Activated CD4-positive, CD25-positive, alpha-beta regulatory T cell treated with anti-CD3 and anti-CD28 coated beads, Interleukin-2, amount 50 U/mL, for 24 hours (primary cell): ENCODE results near the gene SLC6A13.

Experiments
- ATAC-seq, 2 donors: fragments of 150-1000 bp; cut with Tn5 transposase; one replicate each; pipeline ENCODE4 v1.10.0; 2021; ENCODE audit warnings: mild to moderate bottlenecking in 1 of 2, moderate library complexity in 1 of 2

SLC6A13 gene

DNA sequence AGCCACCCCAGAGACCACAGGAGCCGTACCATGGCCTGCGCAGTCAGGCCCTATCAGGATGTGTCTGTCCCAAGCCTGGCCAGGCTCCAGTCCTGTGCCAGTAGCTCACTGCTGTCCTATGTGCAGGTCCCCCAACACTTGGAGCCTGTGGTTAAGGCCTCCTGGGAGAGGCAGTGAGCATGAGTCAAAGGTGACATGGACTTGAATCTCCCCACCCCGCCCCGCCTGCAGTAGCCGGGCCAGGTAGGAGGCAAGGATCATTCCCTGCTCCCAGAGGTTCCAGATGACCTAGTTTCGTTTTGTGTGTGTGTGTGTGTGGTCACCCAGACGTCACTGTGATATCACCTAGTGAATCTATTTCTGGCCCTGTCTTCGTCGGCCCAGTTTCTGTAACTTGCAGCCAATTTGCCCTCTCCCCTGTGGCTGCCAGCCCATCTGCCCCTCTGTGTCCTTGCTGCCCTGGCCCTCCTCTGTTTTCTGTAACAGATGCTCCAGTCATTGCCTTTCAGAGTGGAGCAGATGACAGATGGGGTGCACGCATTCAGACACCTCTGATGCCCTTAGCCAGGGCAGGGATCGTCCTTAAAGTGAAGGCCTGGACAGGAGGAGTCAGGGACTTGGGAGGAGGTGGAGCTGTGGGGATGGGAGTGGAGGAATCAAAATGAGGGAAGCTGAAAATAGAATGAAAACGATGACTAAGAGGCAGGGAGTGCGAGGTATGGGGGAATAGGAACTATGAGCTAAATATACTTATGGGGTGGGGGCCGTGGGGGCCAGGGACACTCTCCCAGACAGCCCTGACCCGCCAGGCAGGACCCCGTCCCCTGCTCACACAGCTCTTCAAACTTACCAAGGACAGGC lies 86.1 kb downstream of the SLC6A13 start:
- ATAC-seq, result no peak

DNA sequence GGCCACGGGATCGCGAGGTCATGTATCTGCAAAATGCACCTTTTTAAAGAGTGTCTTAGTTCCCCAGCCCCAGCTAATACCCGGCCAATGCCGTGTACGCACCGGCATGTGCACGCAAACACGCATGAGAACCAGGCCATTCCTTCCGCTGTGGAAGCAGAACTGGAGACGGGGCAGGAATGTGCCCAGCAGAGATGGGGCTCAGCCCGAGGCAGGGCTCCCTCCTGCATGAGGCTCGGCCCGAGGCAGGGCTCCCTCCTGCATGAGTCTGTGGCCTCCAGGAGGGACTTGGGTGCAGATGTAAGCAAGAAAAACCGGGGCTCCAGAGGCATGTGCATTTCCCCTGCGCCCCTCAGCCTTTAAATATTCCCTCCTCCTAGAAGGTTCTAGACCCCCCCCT lies 86.9 kb downstream of the SLC6A13 start:
- ATAC-seq, result no peak

DNA sequence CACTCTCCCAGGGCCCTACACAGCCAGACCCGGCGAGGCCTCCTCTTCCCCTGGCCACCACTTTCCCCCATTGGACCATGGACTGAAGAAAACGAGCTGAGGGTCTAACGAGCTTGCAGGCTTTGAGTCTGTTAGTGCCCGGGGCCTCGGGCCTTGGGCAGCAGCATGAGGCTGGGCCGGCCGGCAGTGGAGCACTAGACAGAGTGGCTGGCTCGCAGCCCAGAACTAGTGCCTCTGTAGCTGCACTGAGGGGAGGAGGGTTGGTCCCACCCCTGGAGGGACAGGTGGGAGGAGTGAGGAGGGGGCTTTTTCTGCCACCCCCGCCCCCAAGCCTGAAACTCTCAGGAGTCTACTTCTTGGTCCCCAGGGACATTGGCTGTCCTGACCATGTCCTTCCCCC lies 87.4 kb downstream of the SLC6A13 start:
- ATAC-seq, result no peak

DNA sequence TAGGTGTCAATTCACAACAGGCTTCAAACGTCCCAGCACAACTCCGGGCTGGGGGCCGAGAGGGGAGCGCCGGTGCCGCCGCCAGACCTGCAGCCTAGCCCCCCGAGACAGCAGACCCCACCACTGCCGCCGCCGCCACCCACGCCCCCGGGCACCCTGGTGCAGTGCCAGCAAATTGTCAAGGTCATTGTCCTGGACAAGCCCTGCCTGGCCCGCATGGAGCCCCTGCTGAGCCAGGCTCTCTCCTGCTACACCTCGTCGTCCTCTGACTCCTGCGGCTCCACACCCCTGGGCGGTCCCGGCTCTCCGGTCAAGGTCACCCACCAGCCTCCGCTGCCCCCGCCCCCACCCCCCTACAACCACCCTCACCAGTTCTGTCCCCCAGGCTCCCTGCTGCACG lies 88.0 kb downstream of the SLC6A13 start:
- no peak for ATAC-seq

DNA sequence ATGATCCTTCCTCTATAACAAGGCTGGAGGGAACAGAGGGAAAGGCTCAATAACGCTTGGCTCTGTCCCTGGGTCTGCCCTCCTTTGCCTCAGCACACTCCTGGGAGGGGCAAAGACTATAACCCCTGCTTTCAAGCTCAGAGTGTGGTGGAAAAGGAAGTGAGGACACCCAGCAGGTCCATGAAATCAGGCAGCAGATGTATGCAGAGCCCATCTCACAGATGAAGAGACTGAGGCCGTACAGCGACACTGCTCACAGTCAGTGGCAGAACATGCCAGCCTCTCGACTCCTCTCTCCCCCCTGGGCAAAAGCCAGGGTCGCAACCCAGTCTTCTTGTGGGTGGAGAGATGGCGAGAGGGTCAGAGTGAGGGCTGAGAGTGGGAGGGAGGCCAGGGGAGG lies 88.5 kb downstream of the SLC6A13 start:
- no peak for ATAC-seq

DNA sequence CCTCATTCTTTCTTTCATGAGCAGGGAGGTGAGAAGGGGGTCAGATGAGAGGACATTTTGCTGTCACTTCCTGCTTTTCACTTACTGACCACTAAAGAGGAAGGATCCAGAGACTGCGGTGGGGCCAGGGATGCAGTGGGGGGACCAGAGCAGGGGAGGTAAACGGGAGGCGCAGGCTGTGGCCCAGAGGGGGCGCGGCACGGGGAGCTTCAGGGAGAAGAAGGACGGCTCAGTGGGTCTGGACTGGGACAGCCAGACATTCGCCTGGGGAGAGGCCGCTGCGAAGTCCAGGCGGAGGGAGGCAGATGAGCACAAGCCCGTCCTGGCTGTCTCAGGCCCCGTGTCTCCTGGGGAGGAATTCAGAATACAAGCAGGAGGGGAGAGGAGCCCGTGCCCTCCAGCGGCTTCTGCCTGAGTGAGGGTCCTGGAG lies 89.9 kb downstream of the SLC6A13 start:
- ATAC-seq, result no peak

DNA sequence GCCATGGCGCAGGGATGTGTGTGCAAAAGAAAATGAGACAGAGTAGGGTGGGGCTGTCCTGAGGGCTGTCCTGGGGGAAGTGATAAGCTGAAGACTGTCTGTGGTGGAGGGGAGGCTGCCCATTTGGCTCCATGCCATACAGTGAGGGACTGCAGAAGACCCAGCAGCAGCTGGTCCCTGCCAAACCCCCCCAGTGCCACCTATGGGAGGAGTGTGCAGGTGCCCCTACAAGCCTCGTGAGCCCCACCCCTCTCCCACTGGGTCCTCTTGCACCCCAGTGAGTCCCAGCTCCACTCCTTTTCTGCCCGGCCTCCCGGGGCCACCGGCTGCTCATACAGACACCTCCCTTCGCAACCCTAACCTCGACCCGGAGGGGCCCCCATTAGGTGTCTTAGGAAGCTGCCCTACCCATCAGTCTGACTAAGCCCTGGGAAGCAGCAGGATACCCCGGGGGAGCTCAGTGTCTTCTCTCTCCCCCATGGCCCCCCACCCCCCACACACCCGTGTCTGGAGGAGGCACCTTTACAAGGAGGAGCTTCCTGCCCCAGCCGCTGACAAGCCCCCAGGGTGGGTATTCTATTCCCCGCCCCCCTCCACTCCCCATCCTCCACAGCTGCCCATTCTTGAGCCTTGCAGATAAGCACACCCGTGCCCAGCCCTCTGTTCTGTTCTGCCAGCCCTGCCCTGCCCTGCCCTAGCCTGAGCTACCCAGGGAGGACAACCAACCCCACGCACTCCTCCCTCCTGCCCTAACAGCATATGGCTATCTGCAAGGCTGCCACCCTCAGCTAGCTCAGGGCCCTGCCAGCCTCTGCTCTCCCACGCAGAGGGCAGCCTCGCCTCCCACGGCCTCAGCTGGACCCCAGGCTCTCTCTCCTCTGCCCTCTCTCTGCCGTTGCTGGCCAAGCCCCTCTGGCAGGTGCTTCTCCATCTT lies 90.6 kb downstream of the SLC6A13 start:
- no peak for ATAC-seq

DNA sequence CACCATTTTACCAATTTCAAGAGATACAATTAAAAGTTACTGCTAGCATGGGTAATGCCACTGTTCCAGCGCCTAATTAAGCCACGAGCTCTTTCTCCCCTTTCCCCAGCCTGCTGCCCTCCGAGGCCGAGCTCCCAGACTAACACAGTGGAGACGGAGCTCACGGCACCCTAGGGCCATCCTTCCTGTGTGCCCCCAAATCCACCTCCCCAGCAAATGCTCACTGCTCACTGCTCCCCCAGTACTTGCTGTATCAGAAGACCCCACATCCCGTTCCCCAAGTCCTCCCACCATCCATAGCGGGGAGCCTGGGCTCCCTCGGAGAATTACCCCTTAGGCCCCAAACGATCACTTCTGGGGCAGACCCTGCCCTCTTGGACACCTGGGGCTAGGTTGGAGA lies 91.4 kb downstream of the SLC6A13 start:
- no peak for ATAC-seq
